Uterus (tissue), 4 donors: Measurements from ENCODE around the gene F12. TPM values are rescaled to one million over a fixed set of nuclear protein-coding genes. Genes with fewer than 3 reads are reported as not detected.

Experiments
- DNase-seq, 2 donors: peaks; one replicate each; pipeline ENCODE4 v3.0.0-alpha.2; 2019 to 2020
- H3K27ac ChIP-seq, 2 donors: fragments of 200-600 bp; sonication (generic); 1 replicate in 1 of 2; 2 replicates in 1 of 2; pipeline ENCODE4 v1.5.1; 2016 to 2018
- H3K27me3 ChIP-seq, 2 donors: fragments of 200-600 bp; sonication (generic); one replicate each; pipeline ENCODE4 v1.5.1; 2018 to 2019; ENCODE audit warnings: control low read depth in 1 of 2
- H3K36me3 ChIP-seq, 2 donors: fragments of 200-600 bp; sonication (generic); one replicate each; pipeline ENCODE4 v1.5.1; 2019; ENCODE audit warnings: control low read depth in 1 of 2
- H3K4me1 ChIP-seq, 2 donors: fragments of 200-600 bp; sonication (generic); one replicate each; pipeline ENCODE4 v1.5.1; 2018 to 2019; ENCODE audit warnings: control low read depth in 1 of 2
- H3K4me3 ChIP-seq, 2 donors: fragments of 200-600 bp; sonication (generic); 1 replicate in 1 of 2; 2 replicates in 1 of 2; pipeline ENCODE4 v1.5.1; 2018 to 2019; ENCODE audit warnings: mild to moderate bottlenecking in 1 of 2
- H3K9me3 ChIP-seq, 2 donors: fragments of 200-600 bp; sonication (generic); one replicate each; pipeline ENCODE4 v1.5.1; 2019; ENCODE audit warnings: control low read depth in 1 of 2
- CTCF ChIP-seq, 4 experiments: fragments of 200-600 bp in 2 of 4; fragments of 450-650 bp in 2 of 4; sonication (generic) in 2 of 4; IDR thresholded peaks; one replicate each; pipeline ENCODE4 v1.5.1; 2016 to 2019; ENCODE audit warnings: antibody characterized with exemption in 4 of 4, mild to moderate bottlenecking in 2 of 4, moderate library complexity in 1 of 4
- POLR2A ChIP-seq, 2 donors: fragments of 450-650 bp; IDR thresholded peaks; one replicate each; pipeline ENCODE4 v1.6.1; 2016; ENCODE audit warnings: antibody characterized with exemption in 2 of 2, mild to moderate bottlenecking in 1 of 2, moderate library complexity in 1 of 2
- intact Hi-C: fragments of 100-400 bp; cut with DNase I; formaldehyde crosslinking; loops from one replicate; pipeline ENCODE4 v1.15.1; 2023; ENCODE audit warnings: low total_unique reads
- total RNA-seq, 4 donors: library from RNA; depleted of rRNA in 3 of 4; stranded (reverse); fragments of >200 nt in 3 of 4; gene quantifications; one replicate each; pipeline versions ENCODE4 v1.1.0 to v1.2.4, GENCODE V29; 2014 to 2023
- donor health status: DM: yes; HTN: yes; CAD: no.

Gene F12
- total RNA-seq, 4 donors from 2014 or later = 7.6 TPM; not detected in 3

DNA sequence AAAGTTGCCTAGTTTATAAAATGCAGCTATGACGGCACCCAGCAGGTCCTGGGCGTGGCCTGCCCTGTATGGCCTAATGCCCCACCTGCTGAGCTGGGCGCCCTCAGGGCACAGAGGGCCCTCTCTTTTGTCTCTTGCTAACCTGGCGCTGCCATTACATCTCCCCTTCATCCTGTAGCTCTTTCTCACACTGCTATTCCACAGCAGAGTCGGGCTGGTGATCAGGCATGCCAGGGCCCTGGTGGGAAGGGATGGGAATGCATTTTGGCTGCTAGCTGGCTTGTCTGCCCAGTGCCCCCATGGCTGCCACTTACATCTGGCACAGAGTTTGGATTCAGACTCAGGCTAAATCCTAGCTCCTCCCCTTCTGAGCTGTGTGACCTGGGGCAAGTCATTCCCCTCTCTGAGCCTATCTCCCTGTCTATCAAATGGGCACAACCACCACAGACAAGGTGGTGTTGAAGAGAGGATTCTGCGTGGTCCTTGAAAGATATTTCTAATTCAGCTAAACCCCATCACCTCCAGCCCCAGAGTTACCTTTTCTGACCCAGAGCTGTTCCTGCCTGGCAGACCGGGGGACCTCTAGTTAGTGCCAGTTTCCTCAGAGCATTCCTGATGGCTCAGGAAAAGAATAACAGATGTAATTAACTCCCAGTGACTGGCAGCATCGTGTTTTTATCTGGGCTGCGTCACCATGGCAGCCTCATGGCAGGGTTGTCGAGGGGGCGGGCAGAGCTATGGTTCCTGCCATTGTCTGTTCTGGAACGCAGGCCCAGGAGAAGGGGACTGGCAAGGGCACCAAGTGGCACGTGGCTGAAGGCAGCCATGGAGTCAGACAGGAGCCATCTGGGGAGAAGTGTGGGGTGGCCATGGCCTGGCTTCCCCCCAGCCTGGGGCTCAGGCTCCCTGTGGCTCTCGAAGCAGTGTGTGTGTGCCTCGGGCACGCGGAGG lies 43.6 kb upstream of the F12 start:
- Histone ChIP-seq H3K4me3 (no peak overlapping the region), H3K36me3 (no peaks in the 10 kb centered on the region), H3K4me1 (peaks cover 0 to 23% of the 10 kb centered on the region in 2 donors), H3K27me3 (no peaks in the 10 kb centered on the region), H3K9me3 (no peaks in the 10 kb centered on the region), H3K27ac (no peak overlapping the region)
- intact Hi-C loops = loop anchor here (5.0 kb wide), 1 partner anchor 51 kb away; the partner anchor contains the start of gene PFN3
- no peak for DNase-seq
- TF ChIP-seq POLR2A (IDR thresholded peaks at IDR 0.05) = no peak
- no peak for TF ChIP-seq CTCF (IDR thresholded peaks at IDR 0.05)

GRCh38 chr5:177450667-177451424 lies 41.5 kb upstream of the F12 start:
- no peak for DNase-seq
- Histone ChIP-seq H3K27ac (no peak overlapping the region), H3K4me1 (peaks cover 0 to 30% of the 10 kb centered on the region in 2 donors), H3K9me3 (no peaks in the 10 kb centered on the region), H3K36me3 (no peaks in the 10 kb centered on the region), H3K4me3 (no peak overlapping the region), H3K27me3 (no peaks in the 10 kb centered on the region)
- TF ChIP-seq POLR2A (IDR thresholded peaks at IDR 0.05) (no peak), CTCF (IDR thresholded peaks at IDR 0.05) (no peak)
- intact Hi-C loops = loop anchor here (5.0 kb wide), 1 partner anchor 49 kb away; the partner anchor contains the start of gene PFN3

DNA sequence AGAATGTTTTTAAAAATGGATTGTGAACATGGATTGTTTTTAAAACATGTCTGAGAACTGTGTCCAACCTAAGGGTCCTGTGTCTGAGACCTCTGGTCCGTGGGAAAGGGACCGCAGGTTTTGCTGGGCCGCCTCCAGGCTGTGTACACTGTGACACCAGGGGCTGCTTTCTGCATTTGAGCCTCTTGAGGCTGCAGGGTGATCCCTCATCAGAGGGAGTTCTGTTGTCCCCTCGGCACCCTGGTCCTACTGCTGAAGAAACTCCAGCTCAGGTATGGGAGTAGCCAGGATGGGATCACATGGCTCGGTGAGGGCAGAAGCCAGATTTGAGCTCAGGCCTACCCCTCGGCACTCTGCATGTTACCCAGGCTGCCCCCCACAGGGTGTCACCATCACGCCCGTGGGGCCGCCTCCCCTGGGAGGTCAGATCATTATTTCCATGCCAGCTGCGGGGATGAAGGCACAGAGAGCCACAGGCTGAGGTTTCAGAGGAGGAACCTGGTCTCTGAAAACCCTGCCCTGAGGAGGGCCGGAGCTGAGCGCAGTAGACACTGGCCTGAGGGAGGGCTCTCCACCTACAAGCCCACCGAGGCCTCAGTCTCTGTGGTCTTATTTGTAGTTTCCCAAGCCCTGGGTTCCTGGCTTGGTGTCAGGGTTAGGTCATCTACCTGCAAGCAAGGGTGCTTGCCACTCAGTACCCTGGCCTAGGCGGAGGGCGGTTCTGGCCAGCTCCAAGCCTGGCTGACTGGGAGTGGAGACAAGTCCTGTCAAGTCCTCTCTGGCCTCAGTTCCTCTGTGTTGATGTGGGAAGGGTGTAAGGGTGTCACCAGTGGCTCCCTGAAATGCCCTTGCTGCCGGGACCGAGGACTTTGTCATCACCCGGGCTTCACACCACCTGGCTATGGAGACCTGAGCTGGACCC lies 40.0 kb upstream of the F12 start:
- TF ChIP-seq POLR2A (IDR thresholded peaks at IDR 0.05) (no peak), CTCF (IDR thresholded peaks at IDR 0.05) (no peak)
- Histone ChIP-seq H3K36me3 (no peaks in the 10 kb centered on the region), H3K4me3 (no peak overlapping the region), H3K9me3 (no peaks in the 10 kb centered on the region), H3K27me3 (no peaks in the 10 kb centered on the region), H3K27ac (no peak overlapping the region), H3K4me1 (peaks cover 0 to 21% of the 10 kb centered on the region in 2 donors)
- no peak for DNase-seq
- intact Hi-C loops = loop anchor here (5.0 kb wide), 1 partner anchor 47 kb away; the partner anchor contains the start of gene PFN3

DNA sequence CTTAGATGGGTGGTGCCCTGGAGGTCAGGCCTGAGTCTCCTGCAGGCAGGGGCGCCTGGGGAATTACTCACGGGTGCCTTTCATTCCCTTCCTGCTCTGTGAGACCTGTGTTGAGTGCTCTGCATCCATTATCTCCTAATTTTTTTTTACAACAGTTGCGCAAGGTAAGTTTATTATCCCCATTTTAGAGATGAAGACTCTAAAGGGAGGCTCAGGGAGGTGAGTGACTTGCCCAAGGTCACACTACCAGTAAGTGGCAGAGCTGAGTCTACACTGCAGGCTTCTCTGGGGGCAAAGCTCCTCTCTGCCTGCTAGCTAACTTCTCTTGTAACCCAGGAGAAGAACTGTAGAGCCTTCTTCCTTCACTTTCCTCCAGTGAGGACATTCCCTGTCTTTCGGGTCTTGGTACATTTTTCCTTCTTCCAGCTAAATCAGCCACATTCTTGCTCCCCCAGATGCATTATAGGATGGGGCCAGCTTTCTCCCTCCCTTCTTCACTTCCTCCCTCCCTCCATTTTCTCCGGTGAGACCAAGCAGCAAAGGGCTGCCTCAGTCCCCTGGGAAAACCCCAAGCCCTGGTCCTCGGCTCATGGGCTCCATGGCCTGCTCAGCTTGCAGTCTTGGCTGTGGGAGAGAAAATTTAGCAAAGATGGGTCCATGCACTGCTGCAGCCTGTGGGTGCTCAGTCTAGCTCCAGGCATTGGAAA lies 39.0 kb upstream of the F12 start:
- Histone ChIP-seq H3K4me3 (no peak overlapping the region), H3K27me3 (no peaks in the 10 kb centered on the region), H3K9me3 (no peaks in the 10 kb centered on the region), H3K4me1 (peaks cover 0 to 16% of the 10 kb centered on the region in 2 donors), H3K27ac (no peak overlapping the region), H3K36me3 (no peaks in the 10 kb centered on the region)
- intact Hi-C loops = no loop called here
- no peak for TF ChIP-seq CTCF (IDR thresholded peaks at IDR 0.05)
- TF ChIP-seq POLR2A (IDR thresholded peaks at IDR 0.05) = no peak
- DNase-seq = no peak
